Astrocyte (in vitro differentiated cells and primary cell): ENCODE measurements around the gene CDC42EP3.

Source experiments
- EZH2 ChIP-seq: IDR thresholded peaks from 2 replicates; pipeline ENCODE4 v1.6.1; 2012; ENCODE audit warnings: mild to moderate bottlenecking, low read length, inconsistent platforms; ENCODE audit not compliant: insufficient read depth
- TF ChIP-seq, protein P1 (sequence below): IDR thresholded peaks from 2 replicates; pipeline ENCODE4 v1.5.1; 2011; ENCODE audit warnings: low read depth, mild to moderate bottlenecking, inconsistent platforms, low read length, moderate library complexity; ENCODE audit not compliant: insufficient read depth

DNA sequence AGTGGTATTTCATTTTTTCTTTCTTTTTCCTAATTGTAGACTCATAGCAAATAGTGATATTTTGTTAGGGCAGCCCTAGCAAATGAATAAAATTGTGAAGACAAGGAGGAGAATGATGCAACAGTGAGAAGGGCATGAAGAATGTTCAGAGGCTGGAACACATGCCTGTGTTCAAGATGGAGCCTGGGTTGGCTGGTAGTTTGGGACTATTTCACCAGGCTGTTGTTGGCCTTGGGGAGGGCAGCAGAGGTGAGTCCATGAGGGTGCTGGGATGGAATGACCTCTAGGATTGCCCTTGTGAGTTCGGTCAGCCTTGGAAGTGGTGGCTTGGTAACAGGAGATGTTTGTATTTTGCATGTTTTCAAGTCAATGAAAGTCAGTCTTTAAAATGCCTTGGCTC is 10.1 kb upstream of the CDC42EP3 start:
- TF ChIP-seq, protein P1, sequence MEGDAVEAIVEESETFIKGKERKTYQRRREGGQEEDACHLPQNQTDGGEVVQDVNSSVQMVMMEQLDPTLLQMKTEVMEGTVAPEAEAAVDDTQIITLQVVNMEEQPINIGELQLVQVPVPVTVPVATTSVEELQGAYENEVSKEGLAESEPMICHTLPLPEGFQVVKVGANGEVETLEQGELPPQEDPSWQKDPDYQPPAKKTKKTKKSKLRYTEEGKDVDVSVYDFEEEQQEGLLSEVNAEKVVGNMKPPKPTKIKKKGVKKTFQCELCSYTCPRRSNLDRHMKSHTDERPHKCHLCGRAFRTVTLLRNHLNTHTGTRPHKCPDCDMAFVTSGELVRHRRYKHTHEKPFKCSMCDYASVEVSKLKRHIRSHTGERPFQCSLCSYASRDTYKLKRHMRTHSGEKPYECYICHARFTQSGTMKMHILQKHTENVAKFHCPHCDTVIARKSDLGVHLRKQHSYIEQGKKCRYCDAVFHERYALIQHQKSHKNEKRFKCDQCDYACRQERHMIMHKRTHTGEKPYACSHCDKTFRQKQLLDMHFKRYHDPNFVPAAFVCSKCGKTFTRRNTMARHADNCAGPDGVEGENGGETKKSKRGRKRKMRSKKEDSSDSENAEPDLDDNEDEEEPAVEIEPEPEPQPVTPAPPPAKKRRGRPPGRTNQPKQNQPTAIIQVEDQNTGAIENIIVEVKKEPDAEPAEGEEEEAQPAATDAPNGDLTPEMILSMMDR = no peak
- no peak for TF ChIP-seq EZH2
